NCI-H1436 treated with DMSO at 0.1 percent for 48 hours (cell line): ENCODE results near the gene ZNF121.

ENCODE experiments used
- DNase-seq: peaks from one replicate; lab custom pipeline; 2025; lab: John Stamatoyannopoulos, UW

ZNF121 gene

DNA sequence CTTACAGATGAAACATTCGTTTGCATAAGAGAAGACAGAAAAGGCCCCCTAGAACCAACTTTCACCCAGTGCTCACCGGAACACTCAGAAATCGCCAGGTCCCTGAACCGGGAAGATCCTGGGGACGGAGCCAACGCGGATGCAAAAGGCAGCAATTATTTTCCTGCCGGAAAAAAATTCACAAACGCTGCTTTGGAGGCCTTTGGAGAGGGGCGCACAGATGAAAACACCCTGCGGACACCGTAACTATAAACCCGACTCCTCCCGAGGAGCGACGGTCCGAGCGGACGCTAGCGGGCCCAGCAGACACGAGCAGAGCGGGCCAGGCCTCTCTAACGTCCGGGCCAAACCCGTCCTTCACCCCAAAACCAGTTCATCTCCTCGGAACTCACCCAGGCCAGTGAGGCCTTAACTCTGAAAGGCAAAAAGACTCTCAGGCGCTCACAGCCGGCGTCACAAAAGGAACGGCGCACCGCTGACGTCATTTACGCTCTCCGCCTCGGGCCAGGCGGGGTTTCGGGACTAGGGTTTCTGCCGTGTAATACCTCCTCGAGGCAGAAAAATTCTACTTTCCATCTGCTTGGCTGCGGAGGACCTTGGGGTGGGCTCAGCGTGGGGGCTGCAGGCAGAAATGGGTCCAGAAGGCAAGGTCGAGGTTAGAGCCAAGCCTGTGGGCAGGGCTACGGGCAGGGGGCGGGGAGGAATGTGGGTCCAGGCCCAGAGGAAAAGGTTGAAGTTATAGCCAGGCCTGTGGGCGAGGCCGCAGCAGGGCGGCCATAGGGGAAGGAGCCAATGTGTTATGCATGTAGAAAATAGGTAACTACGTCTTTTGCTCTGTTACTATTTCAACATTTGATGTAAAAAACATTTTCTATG, 45.9 kb downstream of the ZNF121 start, which contains the start of gene ZNF426:
Gene ZNF426 (minus strand): TSS at position 463 of the 876 bp plus-strand sequence. CDS start 2,413 bp downstream, outside the sequence.
- no peak for DNase-seq

DNA sequence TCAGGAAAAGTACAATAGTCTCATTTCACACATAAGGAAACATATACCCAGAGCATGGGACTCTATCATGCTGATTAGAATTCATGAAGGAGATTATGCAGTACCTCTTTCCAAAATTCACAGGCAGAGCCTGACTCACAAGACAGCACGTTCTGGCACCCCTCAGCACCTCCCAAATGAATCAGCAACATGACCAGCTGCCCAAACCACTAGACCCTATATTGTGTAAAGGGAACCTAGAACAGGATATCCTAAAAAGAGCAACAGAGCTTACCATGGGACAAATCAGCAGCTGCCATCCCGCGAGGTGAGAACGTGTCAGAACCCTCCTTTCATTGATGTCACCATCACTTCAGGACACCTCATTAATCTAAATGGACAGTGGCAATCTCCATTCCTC, 48.4 kb downstream of the ZNF121 start:
- no peak for DNase-seq

DNA sequence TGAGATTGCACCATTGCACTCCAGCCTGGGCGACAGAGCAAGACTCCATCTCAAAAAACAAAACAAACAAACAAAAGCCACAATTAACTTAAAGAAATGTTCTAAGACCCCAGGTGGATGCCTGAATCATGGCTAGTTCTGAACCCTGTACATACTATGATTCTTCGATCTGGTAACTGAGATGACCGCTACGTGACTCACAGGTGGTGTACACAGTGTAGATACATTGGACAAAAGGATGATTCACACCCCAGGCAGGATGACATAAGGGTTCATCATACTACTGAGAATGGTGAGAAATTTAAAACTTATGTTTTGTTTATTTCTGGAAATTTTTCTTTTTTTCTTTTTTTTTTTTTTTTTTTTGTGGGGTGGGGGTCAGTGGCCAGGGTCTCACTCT, 52.4 kb downstream of the ZNF121 start:
- DNase-seq = no peak

DNA sequence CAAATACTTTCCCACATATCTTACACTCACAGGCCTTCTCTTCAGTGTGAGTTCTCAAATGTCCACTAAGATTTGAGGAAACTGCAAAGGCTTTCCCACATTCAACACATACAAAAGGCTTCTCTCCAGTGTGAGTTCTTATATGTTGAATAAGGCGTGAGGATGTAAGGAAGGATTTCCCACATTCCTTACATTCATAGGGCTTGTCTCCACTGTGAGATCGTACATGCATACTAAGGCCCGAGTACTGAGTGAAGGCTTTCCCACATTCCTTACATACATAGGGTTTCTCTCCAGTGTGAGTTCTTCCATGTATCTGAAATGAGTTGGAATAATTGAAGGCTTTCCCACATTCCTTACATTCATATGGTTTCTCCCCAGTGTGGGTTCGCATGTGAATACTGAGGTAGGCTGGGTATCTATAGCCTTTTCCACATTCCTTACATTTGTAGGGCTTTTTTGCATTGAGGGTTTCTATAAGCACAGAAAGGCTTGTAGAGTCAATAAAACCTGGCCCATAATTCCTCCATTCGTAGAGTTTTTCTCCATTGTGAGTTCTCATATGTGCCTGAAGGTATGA, 55.5 kb downstream of the ZNF121 start:
- DNase-seq = no peak

DNA sequence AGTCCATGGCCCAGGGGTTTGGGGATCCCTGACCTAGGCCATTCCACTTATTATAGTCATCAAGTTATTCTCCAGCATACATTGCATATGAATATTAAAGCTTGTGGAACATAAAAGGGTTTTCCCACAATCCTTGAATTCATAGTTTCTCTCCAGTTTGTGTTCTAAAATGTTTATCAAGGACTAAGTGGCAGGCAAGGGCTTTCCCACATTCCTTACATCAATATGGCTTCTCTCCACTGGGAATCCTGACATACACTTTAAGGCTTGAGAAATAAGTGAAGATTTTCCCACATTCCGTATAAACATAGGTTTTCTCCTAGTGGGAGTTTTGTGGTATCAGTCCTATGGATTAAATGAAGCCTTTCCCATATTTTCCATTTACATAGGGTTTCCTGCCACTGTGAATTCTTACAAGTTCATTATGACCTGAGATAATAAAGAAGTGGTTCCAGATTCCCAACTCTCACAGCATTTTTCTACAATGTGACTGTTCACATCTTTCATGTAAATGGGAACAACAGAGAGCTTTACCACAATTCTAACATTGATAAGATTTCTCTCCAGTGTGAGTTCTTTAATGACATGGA, 60.3 kb downstream of the ZNF121 start:
- no peak for DNase-seq
